HEK293T (cell line): ENCODE data around the gene ZNF141.

ENCODE experiments used
- ARNT ChIP-seq: fragments of 450-650 bp; IDR thresholded peaks from 2 replicates; pipeline ENCODE4 v1.6.1; 2017; ENCODE audit warnings: mild to moderate bottlenecking
- CTBP1 ChIP-seq: fragments of 450-650 bp; IDR thresholded peaks from 2 replicates; pipeline ENCODE4 v1.6.1; 2016; ENCODE audit warnings: borderline replicate concordance
- FOXA1 ChIP-seq: fragments of 450-650 bp; IDR thresholded peaks from 2 replicates; pipeline ENCODE4 v1.6.1; 2016; ENCODE audit warnings: mild to moderate bottlenecking
- FOXK2 ChIP-seq: fragments of 450-650 bp; IDR thresholded peaks from 2 replicates; pipeline ENCODE4 v1.6.1; 2016; ENCODE audit warnings: mild to moderate bottlenecking
- FOXM1 ChIP-seq: fragments of 450-650 bp; IDR thresholded peaks from 2 replicates; pipeline ENCODE4 v1.6.1; 2017; ENCODE audit warnings: mild to moderate bottlenecking, borderline replicate concordance
- HDGF ChIP-seq: fragments of 450-650 bp; IDR thresholded peaks from 2 replicates; pipeline ENCODE4 v1.6.1; 2017; ENCODE audit warnings: antibody characterized with exemption, borderline replicate concordance
- L3MBTL2 ChIP-seq: fragments of 450-650 bp; conservative IDR thresholded peaks from 2 replicates; pipeline ENCODE4 v1.6.1; 2016; ENCODE audit warnings: mild to moderate bottlenecking
- LEF1 ChIP-seq: fragments of 450-650 bp; IDR thresholded peaks from 2 replicates; pipeline ENCODE4 v1.6.1; 2017; ENCODE audit warnings: mild to moderate bottlenecking, borderline replicate concordance
- NFRKB ChIP-seq: fragments of 450-650 bp; IDR thresholded peaks from 2 replicates; pipeline ENCODE4 v1.6.1; 2016; ENCODE audit warnings: mild to moderate bottlenecking, moderate library complexity
- PKNOX1 ChIP-seq: fragments of 450-650 bp; IDR thresholded peaks from 2 replicates; pipeline ENCODE4 v1.6.1; 2016
- SP1 ChIP-seq: fragments of 450-650 bp; IDR thresholded peaks from 2 replicates; pipeline ENCODE4 v1.6.1; 2017
- TARDBP ChIP-seq: fragments of 450-650 bp; IDR thresholded peaks from 2 replicates; pipeline ENCODE4 v1.6.1; 2016

DNA sequence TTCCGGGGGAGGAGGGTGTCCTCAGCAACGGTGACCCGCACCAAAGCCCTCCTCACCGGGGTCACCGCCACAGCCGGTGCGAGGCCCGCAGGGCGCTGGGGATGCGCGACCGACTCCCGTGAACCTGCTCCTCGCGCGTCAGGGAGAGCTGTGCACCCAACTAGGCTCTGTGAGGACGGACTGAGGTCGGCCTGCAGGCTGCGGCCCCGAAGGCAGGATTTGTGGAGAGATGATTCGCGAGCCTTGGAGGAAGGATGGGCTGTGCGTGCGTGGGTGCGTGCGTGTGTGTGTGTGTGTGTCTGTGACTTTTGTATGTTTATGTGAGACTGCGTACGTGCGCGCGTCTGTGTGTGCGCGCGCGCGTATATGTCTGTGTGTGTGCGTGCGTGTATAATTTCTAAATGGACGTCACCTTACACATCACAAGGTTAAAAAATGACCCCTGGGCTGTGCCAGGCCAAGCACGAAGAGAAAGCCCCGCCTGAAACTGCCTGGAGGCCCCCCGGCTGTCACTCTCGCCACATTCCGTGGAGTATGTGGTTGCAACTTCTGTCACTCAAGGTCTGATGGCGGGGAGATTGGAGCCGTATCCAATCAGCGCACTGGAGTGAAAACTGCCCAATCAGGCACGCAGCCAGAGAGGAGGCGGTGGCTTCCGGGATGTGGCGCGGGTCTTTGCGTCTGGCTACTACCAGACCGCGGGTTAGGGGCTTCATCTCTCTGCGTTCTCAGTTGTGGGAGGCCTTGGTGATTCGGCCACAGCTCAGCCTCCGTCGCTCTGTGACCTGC lies at the start of gene ZNF141:
- no peak for TF ChIP-seq SP1
- TF ChIP-seq CTBP1: no peak
- no peak for TF ChIP-seq HDGF
- TF ChIP-seq ARNT: no peak
- TF ChIP-seq FOXM1: no peak
- TF ChIP-seq FOXK2: no peak
- TF ChIP-seq NFRKB: no peak
- no peak for TF ChIP-seq FOXA1
- TF ChIP-seq LEF1: no peak
- TF ChIP-seq PKNOX1: no peak
- no peak for TF ChIP-seq TARDBP
- no peak for TF ChIP-seq L3MBTL2
